ENCODE measurements around the gene CD96.
"Not testable (repeated sequence)": the region's sequence is repeated elsewhere in the genome, so short reads cannot be mapped to it uniquely, and the experiment has no call there.

The CD96 gene

DNA sequence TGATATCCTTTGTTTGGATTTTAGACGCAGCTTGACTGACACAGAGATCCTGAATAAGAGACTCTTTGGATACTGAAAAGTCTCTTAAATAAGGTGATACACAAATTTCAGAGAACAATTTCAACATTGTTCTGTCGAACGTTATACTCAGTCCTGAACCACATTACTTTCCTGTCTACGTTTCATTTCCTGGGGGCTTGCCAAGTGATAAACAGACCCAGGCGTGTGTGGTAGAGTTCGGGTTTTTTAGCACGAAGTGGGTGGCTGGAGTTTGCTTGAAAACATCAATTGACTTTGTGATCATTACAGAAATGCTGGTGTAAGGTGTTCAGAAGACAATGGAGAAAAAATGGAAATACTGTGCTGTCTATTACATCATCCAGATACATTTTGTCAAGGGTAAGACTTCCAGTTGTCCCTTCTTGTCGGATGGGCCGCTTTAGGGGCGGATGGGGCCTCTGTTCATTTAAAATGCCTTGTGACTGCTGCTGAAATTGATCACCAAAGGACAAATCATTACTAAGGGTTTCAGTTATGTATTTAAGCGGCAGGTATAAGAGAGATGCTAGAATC lies at the start of gene CD96:
Gene CD96, plus strand, starts transcription at position 287 of the 573 bp plus-strand sequence. Its CDS starts 52 bp downstream, at position 339.
- no peak for DNase-seq

GRCh38 chr3:111493276-111493675 lies 48.7 kb upstream of the CD96 start:
- no peak for DNase-seq

- DNase-seq: no peak
Measured at GRCh38 chr3:111496894-111497559, 45.0 kb upstream of the CD96 start.

DNA sequence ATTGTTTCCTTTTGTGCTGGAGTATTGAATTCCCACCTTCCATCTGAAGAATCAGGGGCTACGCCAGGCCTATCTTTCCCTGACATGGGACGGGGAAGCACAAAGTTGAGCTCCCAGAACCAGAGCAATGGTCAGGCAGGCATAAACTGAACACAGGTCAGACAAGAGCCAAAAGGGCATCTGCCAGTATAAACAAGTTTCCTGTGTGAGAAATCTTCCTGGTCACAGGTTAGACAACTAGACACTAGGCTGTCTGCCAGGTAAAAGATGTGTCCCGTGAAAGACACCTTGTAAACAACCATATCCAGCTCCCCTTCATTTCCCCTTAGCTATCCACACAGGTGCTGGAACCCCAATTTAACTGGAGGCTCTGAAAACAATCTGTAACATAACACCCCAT lies 44.0 kb upstream of the CD96 start:
- DNase-seq: no peak

DNA sequence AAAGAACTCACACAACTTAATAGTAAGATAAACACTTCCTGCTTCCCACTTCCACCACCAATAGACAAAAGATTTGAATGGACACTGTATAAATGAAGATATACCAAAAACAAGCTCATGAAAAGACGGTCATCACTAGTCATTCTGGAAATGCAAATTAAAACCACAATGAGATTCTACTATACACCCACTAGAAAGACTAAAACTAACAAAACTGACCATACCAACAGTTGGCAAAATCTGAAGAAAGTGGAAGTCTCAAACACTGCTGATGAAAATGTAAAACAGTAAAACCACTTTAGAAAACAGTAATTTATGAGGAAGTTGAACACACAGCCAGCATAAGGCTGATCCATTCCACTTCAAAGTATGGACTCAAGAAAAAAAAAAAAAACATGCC lies 35.6 kb upstream of the CD96 start:
- no peak for DNase-seq

DNA sequence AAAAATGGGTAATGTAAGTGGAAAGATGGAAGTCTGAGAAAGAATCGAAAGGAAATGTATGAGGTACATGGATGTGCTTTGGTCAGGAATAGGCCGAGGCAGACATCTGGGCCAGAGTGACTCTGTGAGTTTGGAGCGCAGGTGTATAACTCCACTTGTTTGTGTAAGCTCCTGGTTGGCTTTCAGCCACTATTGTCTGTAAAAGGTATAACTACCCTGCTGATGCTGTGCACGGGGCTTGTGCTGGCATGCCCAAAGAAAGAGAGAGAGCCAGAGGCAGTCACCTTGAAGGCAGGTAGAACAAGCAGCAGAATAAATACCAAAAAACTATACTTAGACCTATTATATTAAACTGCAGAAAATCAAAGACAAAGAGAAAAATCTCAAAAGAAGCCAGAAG lies 32.7 kb upstream of the CD96 start:
- DNase-seq: no peak

GRCh38 chr3:111517801-111518200 lies 24.2 kb upstream of the CD96 start:
- no peak for DNase-seq

DNA sequence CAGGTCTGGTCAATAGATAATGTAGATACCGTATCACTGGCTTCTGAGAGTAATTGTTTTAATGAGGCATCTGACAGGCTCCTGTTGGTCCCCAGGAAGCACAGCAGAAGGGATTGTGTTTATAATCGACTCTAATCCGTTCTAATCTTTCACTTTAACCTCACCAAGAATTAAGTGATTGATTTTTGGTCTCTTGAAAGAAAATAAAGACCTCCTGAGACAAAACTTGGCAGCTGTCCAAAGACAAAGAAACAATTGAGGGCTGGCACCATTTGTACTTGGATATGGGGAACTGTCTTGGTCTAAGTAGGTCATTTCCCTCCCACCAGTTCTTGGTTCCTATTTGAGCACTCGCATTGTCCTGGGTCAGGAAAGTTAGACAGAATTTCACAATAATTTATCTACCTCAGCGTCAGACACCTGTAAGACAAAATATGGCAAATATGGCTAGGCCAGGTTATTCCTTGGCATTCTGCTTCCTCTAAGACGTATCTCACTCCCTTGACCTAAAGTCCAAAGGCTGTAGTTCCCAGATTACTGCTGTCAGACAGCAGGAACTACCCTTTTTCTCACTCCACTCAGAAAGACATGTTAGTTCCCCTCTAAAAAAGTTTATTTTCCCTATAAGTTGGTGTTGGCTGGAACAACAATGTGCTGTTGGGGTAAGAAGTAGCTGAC lies 22.7 kb upstream of the CD96 start:
- no peak for DNase-seq

GRCh38 chr3:111521891-111522290 lies 20.1 kb upstream of the CD96 start:
- DNase-seq: no peak

- not testable (repeated sequence) for DNase-seq
Measured at GRCh38 chr3:111524486-111524885, 17.5 kb upstream of the CD96 start.

DNA sequence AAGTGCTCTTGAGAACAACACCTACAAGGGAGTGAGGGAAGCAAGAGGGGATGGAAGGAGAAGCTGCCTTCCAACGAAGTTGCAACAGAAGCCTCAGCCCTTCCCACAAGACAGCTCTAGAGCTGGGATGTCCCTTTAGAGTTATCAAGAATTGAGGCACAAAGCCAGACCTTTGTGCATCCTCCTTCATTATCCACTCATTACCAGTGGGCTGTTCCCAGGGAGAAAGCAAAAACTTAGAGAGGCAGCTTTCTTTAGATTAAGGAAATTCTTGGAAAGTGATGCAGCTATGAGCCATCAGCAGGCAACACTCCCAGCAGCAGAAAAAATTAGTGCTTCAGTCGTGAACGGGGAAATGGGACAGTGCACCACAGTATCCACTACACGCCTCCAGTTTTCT lies 10.6 kb upstream of the CD96 start:
- DNase-seq: no peak

- DNase-seq: no peak
Measured at GRCh38 chr3:111534701-111535100, 7.3 kb upstream of the CD96 start.

GRCh38 chr3:111538111-111538510 lies 3.9 kb upstream of the CD96 start:
- no peak for DNase-seq

DNA sequence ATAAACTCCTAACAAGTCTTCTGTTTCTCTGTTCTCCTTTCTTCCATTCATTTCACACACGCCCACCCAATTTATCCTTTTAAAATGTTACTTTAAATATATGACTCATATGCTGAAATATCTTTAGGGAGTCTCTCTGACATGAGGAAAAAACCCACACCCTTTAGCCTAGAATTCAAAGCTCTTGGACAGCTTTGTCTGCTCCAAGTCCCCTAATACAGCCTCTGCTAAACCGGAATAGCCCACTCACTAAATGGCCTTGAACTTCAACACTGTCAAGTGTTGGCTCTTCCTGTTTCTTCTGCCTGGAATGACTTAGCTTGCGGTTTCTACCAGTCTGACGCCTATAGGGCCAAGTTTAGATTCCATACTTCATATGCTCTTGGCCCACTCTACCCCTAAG lies 3.3 kb upstream of the CD96 start:
- DNase-seq: no peak

GRCh38 chr3:111539351-111540331 lies 2.4 kb upstream of the CD96 start:
- peak; percentile 8 for DNase-seq

GRCh38 chr3:111541391-111541790 lies 606 bp upstream of the CD96 start:
- no peak for DNase-seq

DNA sequence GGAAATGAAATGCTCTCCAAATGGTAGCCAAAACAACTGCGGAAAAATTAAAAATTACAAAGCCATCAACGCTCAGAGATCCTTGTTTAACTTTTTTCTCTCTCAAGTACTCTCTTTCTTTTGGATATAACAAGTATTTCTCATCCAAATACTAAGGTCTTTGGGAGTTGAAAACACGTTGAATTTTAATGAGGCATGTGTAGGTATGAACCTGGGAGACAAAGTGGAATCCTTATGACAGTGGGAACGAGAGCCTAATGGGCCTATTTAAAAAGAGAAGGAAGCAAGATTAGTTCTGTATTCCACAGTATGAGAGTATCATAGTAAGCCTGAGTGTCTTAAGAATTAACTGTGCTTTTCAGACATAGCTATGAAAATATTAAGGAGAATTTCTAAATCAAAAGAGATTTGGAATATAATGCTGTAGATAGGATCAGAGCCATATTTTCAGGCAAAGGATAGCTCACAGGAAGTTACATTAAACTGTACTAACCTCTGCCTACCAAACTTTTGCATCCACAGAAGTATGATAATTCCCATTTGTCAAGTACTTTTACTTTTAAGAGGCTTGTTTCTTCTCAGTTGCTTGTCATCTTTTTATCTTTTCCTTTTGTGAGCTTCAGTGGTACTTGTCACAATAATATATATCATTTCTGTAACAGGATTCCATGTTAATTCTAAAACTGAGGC lies 759 bp downstream of the CD96 start:
- no peak for DNase-seq

DNA sequence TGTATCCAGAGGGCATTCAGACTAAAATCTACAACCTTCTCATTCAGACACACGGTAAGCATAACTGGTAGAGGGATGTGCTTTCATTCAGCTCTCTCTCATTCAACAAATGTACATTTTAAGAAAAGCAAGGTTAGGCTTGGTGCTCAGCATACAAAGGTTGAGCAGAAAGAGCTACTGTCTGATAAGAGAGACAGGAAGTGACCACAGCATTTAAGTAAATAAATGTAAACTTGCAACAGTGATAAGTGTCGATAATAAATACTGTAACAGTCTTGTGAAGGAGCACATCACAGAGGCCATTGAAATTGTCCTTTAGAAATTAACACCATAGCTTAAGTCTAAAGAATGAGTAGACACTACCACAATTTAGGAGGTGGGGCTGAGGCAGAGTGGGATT lies 3.4 kb downstream of the CD96 start:
- DNase-seq: no peak

DNA sequence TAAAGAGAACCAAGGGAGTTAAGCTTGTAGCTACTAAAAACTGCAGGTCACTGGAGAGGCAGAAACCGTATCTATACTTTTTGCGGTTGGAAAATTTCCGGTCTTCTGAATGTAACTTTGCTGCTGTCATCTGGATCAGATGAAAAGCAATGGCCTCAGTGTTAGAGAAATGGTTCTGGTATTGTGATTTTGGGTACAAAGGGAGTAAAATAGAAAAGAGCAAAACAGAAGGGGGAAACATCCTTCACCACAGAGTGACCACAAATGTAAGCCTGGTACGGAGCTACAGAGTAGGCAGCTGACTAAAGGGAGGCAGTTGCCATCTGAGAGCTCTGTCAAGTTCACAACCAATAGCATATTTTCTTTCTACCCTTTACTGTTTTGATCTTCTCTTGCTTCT lies 5.6 kb downstream of the CD96 start:
- DNase-seq: no peak

DNA sequence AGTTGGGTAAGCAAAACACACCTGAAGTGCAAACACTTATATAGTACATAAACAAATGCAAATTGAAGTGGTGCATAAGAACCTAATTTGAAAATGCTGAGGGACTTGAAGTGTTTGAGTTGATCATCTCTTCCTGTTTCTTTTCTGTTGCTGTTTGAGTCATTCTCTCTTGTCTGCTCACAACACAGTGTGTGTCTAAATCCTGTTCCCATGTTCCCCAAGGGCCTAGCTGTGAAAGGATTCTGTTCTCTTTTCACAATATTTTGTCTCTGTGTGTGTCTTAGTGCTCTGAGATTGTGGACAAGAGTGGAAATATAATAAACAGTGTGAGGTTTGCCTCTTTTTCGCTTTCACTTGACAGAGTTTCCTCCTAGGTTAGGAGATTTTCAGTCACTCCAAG lies 6.1 kb downstream of the CD96 start:
- no peak for DNase-seq

DNA sequence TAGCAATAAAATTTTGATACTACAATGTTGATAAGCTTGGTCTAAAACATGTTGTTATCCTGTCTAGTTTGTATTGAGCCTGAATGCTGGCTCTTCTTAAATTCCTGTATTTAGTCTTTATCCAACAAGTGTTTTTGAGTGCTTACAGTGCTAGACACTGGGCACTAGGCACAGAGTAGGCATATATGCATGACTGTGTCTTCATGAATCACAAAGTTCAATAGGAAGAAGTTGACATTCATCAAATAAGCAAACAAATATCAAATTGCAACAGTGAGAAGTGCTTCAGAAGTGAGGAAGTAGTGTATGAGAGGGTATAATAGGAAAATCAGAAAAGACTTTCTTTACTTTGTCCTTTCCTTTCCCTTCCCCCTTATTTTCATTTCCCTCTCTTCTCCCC lies 6.8 kb downstream of the CD96 start:
- DNase-seq: no peak

DNA sequence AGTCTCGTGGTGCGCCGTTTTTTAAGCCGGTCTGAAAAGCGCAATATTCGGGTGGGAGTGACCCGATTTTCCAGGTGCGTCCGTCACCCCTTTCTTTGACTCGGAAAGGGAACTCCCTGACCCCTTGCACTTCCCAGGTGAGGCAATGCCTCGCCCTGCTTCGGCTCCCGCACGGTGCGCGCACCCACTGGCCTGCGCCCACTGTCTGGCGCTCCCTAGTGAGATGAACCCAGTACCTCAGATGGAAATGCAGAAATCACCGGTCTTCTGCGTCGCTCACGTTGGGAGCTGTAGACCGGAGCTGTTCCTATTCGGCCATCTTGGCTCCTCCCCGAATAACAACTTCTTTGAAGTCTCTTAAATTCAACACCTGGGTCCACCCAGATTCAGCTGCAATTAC lies 19.9 kb downstream of the CD96 start:
- DNase-seq: not testable (repeated sequence)

GRCh38 chr3:111566844-111567243 lies 24.8 kb downstream of the CD96 start:
- no peak for DNase-seq
